CD4-positive, alpha-beta T cell treated with Interleukin-1 beta for 1 hour (primary cell): ENCODE results near the gene MED12L.

Experiments
- DNase-seq, 2 donors: peaks; one replicate each; pipeline ENCODE4 v3.0.0-alpha.2; 2020 to 2022

Gene MED12L

DNA sequence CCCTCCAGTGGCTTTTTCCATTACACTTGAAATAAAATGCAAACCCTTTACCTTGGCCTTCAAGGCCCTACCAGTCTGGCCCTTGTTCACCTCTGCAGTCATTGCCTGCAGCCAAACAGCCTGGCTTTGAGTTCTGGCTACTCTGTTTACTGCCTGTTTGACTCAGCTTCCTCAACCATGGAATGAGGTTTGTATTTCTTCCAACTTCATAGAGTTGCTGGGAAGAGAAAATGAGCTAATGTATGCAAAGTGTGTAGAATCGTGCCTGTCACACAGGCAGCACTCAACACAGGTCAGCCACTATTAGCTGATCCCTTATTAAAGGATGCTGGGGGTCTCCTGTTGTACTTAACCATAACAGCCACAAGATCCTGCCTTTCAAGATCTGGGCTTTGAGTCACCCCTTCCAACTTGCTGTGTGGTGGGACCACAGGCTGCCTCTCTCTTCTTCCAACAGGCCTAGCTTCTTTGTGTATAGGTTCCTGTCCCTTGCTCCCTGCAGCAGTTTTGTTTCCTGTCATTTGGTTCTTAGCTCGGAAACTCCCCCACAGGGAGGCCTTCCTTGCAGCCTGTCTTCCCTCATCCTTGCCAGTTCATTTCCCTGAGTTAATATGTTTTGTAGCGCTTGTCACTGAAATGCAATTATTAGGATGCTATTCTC is 6.4 kb downstream of the MED12L start:
- no peak for DNase-seq

DNA sequence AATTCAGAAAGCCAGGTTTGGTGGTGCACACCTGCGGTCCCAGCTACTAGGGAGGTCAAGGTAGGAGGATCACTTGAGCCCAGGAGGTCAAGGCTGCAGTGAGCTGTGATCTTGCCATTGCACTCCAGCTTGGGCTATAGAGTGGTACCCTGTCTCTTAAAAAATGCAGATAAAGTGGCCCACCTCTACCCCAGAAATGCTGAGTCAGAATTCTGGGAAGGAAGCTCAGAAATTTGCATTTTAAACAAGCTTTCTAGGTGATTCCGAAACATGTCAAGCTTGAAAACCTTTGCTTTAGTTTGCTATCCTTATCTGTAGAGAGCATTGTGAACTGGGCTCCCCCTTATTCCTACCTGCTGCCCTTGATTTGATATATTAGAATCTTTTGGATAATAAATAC is 7.7 kb downstream of the MED12L start:
- no peak for DNase-seq

DNA sequence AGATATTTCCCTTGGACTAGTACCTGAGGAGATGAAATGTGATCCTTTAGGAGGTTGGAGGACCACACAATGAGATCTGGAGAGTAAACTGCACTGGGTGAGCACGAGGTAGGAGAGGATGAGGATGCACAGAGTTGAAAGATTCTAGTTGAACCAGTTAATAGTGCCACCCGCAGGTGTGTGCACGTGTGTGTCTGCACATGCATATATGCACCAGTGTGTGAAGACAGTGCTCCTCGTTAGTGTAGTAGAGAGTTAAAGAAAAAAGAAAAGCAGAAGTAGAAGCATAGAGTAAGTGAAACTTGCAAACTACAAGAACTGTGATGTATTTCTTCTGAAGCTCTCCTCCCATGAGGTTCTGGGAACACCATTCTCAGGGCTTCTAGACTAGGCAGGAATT is 8.4 kb downstream of the MED12L start:
- DNase-seq = no peak

DNA sequence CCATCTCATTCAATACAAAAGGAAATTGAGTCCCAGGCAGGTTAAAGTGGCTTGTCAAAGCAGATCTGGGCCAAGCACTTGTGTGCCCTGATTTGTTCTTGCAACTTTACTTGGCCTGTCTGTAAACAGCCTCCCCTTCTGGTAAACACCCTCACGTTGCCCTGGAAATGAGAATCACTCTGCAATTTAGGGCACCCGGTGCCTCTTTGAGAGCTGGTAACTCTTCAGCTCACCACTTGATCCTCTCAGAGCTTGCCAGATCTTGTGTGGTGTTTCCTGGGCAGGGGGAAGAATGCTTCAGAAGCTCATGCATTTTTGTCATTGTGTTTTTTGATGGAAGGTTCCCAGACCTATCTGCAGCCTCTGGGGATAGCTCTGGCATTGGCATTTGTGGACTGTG is 11.3 kb downstream of the MED12L start:
- DNase-seq = no peak

DNA sequence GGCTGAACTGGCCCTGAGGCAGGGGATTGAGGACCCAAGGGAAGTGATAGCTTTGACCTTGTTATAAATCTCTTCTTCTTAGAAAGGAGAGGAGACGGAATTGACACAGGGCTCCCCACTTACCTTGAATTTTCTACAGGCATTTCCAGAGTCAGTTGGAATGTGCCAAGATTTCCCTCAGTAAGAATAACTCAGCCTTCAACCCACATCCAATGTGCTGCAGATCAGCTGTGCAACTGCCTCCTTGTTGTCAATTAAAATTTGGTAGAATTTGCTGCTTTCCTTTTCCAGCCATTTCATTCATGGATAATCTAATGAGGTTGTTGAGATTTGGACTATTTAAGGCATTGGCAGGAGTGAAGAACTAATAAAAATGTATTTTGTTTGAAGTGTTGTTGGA is 14.6 kb downstream of the MED12L start:
- DNase-seq = no peak

DNA sequence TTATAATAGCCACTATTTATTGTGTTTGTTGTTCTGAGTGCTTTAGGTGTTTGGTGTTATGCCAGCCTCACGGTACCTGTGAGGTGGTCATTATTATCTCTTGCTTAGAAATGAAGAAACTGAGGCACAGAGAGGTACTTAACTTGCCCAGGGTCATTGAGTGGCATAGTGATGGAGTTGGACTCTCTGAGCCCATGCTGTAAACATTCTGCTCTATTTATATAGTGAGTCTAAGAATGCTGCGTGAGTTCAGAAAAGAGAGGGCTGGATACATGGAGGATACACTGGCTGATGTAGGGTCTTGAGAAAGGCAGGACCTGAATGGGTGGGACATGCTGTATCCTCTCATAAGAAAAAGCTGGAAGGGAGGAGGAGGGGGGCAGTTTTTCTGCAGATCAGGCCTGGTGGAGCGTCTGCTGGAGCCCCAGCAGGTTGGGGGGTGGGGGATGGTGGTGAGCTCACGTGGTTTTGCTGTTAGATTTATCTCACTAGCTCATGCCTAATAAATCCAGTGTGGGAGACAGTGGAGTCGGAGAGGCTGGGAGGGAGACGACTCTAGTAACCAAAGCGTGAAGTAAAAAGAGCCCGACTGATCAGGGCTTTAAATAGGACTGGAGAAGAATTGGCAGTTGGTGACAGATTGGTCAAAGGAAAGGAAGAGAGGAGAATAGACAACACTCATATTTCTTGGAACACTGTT is 16.0 kb downstream of the MED12L start:
- DNase-seq = no peak

DNA sequence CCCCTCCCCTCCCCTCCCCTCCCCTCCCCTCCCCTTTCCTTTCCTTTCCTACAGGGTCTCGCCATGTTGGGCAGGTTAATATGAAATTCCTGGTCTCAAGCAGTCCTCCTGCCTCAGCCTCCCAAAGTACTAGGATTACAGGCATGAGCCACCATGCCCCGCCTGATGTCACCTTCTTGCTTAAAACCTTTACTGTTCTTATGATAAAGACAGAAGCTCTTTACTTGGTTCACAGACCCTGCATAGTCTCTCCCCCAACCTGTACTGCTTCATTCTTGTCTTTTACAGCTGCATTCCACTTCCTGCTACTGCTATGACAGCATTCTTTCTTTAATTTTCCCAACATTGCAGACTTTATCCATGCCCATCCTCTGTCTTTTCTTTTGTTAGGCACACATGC is 20.8 kb downstream of the MED12L start:
- no peak for DNase-seq

DNA sequence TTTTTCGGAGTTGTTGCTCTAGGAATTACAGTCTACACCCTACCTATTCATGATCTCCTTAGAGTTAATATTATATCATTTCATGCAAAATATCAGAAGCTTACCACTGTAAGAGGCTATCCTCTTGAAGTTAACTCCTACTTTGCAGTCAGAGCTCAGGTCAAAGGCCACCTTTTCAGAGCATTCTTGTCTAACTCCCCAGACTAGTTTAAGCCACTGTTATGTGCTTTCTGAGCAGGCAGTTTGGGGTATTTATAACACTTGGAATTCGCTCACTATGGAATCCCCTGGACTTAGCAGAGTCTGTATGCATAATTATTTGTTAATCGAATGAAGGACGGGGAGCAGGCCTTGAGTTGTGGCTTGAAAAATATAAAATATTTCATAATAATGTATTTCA is 21.7 kb downstream of the MED12L start:
- no peak for DNase-seq

DNA sequence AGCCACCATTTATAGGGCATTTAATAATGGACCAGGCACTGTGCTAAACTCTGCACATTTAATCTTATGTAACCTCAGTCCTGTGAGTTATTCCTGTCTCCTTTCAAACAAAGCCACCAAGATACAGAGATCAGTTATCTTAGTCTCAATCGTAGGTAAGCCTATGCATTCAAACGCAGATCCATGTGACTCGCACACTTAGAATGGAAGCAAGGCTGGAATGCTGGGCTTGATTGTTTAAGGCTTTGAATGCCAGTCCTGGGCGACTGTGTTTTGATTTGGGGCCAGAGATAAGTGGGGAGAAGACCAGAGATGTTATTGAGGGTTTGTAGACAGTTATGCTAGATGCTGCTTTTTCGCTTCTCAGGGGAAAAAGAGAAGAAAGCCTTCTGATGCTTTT is 22.2 kb downstream of the MED12L start:
- DNase-seq = no peak

DNA sequence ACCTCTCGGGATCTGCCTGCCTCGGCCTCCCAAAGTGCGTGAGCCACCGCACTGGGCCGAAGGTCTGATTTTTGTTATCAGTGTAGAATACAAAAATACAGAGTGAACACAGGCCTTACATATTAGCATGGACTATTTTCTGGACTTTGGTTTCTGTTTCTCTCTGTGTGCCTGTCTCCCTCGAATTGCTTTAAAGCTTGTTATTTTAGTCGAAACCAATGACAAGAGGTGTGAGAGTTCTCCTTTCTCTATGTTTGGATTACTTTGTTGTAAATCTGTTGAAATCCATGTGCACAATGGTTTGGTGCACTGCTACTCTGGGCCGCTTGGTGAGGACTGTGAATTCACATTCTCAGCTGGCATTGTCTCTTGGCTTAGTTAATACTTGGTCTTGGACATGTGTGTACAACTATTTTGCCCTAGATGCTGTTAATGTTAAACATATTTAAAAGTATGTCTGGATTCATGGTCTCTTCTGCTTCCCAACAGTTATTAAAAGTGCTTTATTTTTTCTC is 23.9 kb downstream of the MED12L start:
- no peak for DNase-seq

DNA sequence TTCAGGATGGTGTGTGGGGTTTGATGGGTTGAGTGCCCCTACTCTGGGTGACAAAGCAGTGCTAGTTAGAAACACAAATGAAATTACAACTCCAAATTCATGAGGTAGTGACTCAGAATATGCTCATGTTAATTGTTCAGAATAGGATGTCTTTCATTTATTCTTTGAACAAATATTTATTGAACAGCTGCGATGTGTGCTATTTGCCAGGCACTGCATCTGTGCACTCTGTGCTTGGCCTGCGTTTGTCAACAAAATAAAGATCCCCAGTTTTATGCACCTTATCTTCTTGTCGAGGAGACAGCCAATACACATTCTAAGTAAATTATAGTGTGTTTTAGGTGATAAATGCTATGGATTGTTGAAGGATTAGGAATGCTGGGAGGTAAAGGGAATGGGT is 27.3 kb downstream of the MED12L start:
- no peak for DNase-seq

DNA sequence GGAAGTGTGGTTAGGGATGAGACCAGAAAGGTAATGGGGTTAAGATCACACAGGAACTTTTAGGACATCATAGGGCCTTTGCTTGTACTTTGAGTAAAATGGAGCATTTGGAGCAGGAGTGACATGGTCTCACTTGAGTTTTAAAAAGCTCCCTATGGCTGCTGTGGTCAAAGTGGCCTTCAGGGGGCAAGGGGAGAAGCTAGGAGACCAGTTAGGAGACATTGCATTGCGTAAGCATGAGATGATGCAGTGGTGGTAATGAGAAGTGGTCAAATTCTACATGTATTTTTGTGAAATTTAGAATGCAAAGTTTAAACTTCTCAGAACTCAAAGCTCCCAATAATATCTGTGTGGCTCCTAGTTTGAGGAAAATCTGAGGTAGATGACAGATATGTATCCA is 27.9 kb downstream of the MED12L start:
- DNase-seq = no peak

DNA sequence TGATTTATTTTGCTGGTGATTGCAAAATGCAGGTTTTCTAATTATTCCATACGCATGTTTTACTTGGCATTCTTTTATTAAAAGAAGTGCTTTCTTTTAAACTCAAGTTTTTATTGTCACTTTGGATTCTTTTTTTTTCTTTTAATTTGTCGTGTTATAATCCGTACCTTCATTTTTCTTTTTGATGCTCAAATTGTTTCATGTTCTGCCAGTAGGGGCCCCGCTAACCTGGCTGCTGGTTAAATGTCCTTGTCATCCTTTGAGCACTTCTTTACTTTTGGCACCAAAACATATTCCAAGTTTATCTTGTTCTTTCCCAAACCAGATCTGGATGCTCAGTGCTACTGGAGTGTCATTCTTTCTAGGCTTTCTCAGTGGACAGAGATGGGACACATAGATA is 31.6 kb downstream of the MED12L start:
- DNase-seq = no peak

DNA sequence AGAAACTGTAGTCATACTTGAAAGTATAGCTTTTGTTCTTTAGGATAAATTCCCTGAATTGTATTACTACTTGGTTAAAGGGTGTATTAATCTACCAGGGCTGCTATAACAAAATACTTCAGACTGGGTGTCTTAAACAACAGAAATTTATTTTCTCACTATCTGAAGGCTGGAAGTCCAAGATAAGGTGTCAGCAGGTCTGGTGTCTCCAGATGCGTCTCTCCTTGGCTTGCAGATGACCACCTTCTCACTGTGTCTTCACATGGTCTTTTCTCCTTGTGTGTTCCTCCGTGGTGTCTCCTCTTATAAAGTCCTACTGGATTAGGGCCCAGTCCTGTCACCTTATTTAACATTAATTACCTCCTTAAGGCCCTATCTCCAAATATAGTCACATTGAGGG is 33.7 kb downstream of the MED12L start:
- DNase-seq = no peak

DNA sequence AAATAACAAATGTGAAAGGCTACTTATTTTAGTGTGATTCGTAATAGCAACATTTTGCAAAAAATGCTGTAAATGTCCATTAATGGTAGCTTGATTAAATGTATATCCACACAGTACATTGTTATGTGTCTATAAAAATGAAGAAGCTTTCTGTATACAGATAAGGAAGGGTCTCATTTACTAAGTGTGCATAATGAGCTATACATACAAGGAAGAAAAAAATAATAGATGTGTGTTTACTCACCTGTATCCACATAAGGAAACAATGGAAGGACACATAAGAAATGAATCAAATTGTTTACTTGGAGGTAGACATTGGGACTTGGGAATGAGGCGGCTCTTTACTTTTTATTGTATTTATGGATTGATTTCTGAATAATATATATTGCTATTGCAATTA is 34.9 kb downstream of the MED12L start:
- DNase-seq = no peak

DNA sequence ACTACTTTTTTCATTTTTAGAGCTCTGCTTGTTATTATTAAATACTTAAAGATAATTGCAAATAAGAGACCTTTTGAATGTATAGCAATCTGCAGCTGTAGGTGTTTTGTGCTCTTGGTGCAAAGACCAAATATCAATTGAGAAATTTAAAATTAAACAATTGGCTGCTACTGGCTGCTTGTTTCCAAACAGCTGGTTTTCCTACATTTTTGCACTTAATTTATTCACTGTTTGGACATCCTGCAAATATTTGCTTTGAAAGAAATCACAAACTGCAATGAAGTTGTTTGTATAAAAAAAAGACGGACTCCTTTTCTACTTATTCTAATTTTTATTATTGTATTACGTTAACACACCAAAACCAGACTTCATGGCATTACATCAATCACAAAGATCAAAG is 35.6 kb downstream of the MED12L start:
- no peak for DNase-seq

DNA sequence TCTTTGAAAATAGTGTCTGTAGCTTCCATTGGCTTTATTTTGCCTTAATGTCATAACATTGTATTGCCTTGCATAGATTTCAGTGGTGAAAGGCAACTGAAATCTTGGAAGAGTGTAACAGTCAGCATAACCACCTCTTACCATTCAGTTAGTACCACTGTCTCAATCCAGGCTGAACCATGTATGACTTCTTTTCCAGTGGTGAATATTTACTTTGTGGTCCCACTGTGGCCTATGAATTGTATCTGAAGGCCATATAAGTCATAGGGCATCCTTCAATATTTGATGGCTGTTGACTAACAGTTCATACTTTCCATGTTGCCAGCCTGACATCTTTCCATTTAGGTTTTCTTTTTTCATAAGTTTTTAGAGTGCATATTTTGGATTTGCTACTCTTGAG is 38.4 kb downstream of the MED12L start:
- no peak for DNase-seq

DNA sequence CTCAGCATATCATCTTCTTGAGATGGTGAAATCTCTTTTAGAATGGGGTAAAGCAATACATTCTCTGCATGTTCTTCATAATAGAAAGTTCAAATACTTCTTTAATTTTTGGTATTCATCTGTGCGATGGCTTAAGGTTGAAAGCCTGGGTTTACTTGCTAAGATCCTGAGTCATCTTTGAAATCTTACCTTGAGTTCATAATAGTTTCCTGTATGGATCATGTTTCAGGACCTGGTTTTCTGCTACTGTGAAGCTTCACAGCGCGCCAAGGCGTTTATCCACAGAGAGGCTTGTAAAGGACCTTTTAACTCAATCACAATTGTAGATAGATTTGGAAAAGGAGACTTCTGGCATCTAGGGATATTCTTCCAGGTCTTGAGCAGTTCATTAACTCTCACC is 39.0 kb downstream of the MED12L start:
- no peak for DNase-seq

DNA sequence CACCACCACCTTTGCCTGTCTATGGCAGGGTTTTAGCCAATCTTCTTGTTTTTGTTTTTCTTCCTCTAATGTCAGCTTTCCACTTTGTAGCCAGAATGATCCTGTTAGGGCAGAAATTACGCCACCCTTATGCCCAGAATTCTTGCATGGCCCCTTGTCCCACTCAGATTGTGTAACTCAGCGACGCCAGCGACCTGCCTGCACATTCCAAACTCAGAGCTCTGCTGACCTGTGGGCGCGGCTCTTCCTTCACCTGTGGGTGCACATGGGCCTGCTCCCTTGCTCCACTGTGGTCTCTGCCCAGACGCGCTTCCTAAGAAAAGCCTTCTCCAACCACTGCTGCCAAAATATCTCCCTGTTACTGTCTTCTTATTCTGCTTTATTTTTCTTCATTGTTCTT is 45.0 kb downstream of the MED12L start:
- no peak for DNase-seq

DNA sequence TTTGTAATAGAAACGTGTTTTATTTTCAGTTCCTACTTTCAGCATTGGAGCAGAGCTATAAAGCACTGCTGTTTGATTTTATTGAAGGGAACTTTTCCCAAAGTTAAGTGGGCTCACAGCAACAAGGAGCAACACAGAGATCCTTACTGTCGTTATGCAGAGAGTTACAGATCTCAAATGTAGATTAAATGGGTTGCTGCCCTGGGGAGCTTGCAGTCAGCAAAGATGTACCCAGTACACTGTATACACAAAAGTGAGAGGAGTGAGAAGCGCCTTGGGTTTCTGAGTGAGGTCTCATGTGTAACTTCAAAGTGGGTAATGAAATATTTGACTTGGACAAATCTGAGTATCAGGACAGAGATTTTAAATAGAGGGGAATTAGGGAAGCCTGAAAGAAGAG is 47.7 kb downstream of the MED12L start:
- DNase-seq = no peak

DNA sequence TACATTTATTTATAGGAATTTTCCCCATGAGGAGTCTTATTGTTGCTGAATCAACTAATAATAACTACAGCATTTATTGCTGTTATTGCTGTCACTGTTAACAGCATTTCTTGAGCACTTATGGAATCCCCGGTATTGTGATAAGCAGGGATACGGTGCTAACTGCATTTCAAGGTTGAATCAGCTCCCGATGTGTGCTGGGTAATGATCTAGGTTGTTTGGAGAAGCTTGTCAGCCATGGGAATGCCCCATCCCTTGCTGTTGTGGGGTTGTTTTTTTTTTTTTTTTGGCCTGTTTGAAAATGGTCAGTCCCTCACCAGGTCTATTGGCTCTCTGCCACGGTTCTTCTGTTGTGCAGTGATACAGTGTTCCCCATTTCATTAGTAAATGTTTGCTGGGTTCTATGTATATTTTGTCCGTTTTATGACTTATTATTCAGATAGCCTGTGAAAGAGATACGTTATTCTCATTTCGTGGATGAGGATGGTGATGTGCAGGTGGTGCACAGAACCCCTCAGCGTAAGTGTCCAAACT is 48.5 kb downstream of the MED12L start:
- DNase-seq = no peak

DNA sequence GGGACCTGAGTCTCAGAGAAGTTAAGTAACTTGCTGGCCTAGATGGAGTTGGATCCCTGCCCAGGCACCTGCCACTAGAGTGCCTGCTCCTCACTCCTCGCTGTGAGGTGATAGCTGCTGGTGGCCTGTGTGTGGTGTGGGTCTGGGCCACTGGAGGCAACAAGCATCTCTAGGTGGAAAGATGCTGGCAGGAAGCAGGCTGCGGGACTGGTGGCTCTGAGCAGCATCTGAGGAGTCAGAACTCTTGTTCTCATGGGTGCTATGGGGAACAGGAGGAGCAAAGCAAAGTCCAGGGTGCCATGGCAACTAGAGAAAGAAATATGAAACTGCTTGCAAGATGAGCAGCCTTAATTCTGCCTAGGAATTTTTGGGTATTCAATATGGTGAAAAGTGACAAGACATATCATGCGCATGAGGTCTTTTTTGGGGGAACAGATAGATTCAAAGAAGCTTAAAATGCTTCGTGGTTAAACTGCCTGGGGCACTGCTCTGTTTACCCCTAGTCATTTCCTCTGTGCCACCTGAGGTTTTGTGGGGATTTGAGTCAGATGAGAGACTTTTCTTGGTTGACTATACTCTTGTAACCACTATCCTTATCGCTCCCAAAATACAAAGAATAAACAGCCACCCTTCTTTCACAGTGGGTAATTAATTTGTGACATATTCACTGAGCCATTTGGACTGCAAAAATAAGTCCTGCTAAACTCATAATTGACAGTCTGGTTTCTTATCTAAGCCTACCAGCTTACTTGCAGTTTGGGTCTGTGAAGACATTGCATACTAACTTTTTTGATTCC is 50.3 kb downstream of the MED12L start:
- peak; percentile 7 to 29 for DNase-seq

DNA sequence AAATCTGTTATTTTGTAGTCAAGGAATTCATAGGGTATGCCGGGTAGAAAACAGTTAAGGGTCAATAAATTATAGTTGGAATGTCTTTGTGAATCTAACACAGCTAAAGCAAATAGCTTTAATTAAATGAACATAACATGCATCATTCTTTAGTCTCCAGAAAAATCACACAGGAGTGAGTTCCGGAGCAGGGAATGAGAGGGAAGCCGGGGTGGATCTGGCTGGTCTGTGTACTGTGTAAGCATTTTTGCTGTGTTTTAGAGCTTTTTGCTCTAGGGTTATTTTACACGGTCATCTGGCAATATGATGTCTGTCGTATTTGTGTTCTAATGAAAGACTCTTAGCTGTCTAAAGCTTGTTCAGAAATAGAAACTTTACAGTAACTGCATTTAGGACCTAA is 57.5 kb downstream of the MED12L start:
- no peak for DNase-seq

DNA sequence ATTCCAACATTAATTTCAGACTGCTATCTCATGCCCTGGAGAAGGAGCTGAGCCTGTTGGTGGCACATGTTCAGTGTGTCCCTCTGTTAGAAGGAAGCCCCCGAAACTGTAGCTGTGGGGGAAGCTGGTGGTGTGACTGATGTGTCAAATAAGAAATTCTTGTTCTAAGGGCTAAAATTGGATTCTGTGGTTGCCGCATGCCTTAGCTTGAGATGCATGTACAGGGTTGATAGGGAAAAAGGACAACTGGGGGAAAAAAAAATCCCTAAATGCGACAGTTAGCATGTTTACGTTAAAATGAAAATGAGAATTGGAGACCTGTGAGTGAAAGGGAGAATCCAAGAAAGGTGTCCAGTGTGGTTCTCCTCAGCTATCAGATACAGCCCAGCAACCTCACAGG is 58.6 kb downstream of the MED12L start:
- no peak for DNase-seq
